ENCODE measurements around the gene DLGAP1.

DLGAP1 gene

DNA sequence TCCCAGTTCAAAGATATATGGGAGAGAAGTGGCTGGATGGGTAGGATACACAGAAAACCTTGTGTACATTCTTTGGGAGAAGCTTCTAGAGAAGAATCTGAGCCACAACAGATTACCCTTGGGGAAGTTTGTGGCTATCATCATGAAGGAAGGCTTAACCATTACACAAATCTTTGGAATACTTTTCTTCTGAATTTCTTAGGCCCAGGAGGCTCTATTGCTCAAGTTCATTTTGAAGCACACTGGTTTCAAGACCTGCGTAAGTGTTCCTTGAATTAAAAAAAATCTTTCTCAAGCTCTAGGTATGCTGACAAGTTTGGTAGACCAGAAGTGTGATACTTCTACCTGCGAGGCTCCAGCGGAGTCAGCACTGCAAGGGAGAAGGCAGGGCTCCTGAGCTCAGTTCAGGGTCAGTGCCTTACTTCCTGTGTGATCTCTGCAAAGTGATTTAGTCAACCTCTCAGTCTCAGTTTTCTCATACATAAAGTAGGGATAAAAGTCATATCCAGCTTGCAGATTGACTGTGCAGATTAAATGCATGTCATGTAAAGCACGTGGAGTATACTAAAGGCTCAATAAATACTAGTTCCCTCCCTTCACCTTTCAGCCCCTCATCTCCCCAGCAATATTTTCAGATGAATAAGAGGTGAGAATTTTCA lies 438.6 kb downstream of the DLGAP1 start:
- intact Hi-C loops (cut with micrococcal nuclease), result no loop called here
- H3K27ac Mint-ChIP-seq, result no peak overlapping the region

DNA sequence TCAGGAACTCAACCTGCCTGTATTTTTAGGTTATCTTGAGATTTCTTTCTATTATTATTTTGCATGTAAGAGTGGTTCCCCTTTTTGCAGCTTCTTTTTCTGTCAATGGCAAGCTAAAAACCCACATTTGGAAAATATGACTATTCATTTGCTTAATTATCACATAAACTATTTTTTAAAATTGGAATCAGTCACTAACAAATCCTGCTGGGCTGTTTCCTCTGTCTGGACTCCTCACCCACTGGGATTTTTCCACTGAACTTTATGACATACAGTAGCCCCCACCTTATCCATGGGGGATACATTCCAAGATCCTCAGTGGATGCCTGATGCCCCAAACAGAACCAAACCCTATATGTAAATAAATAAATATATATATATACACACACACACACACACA lies 447.3 kb downstream of the DLGAP1 start:
- peaks cover 8% of the 10 kb centered on the region for H3K27me3 Mint-ChIP-seq
- intact Hi-C loops (cut with micrococcal nuclease), result no loop called here
- H3K9me3 Mint-ChIP-seq, result no peaks in the 10 kb centered on the region
- H3K4me1 Mint-ChIP-seq (ENCODE audit: low read depth), result no peaks in the 10 kb centered on the region
- H3K4me3 Mint-ChIP-seq, result no peak overlapping the region
- no peak overlapping the region for H3K27ac Mint-ChIP-seq
- no peaks in the 10 kb centered on the region for H3K36me3 Mint-ChIP-seq (ENCODE audit: low read depth)

More for the DNA sequence above, 438.6 kb downstream of the DLGAP1 start:
- Mint-ChIP-seq H3K27me3 (peaks cover 1% of the 10 kb centered on the region), H3K4me1 (ENCODE audit: low read depth) (no peaks in the 10 kb centered on the region), H3K9me3 (no peaks in the 10 kb centered on the region), H3K4me3 (no peak overlapping the region), H3K36me3 (ENCODE audit: low read depth) (no peaks in the 10 kb centered on the region)

DNA sequence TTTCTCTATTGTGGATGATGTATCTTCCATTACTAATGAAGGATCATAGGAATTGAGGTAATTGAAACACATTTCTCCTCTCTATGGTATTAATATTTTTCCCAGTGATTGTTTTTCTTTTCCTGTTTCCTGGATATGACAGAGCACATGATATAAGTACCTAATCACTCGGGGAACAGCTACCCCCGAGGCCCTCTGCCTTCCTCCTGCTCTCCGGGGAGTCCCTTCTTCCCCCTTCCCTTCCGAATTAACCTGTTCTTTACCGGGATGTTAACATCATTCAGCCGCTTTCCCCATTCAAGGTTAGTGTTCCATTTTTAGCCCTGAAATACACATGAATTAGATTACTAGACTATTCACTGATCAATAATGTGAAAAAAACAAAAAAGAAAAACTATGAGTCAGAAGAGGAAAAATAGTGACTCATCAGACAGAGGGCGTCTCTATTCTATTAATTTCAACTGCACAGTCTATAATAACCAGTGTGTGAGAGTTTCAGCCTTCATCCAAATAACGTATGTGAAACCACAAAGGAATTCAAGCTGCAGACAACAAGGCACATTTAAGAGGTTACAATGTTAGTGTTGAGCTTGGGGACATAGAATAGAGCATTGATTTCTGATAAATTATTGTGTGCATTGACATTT lies 450.8 kb downstream of the DLGAP1 start:
- intact Hi-C loops (cut with micrococcal nuclease), result no loop called here
- H3K4me3 Mint-ChIP-seq, result no peak overlapping the region

GRCh38 chr18:3998698-3999333 lies 456.3 kb downstream of the DLGAP1 start:
- H3K27me3 Mint-ChIP-seq, result peaks cover 11% of the 10 kb centered on the region
- no peaks in the 10 kb centered on the region for H3K36me3 Mint-ChIP-seq (ENCODE audit: low read depth)
- intact Hi-C loops (cut with micrococcal nuclease), result loop anchor here (1.0 to 5.0 kb wide), 4 partner anchors 127 to 718 kb away; no protein-coding TSS in a partner anchor
- no peaks in the 10 kb centered on the region for H3K9me3 Mint-ChIP-seq
- H3K4me3 Mint-ChIP-seq, result no peak overlapping the region
- H3K4me1 Mint-ChIP-seq (ENCODE audit: low read depth), result no peaks in the 10 kb centered on the region
- H3K27ac Mint-ChIP-seq, result no peak overlapping the region

More for the DNA sequence above, 450.8 kb downstream of the DLGAP1 start:
- no peak overlapping the region for H3K27ac Mint-ChIP-seq
- H3K36me3 Mint-ChIP-seq (ENCODE audit: low read depth), result no peaks in the 10 kb centered on the region
- peaks cover 14% of the 10 kb centered on the region for H3K27me3 Mint-ChIP-seq
- no peaks in the 10 kb centered on the region for H3K9me3 Mint-ChIP-seq
- no peaks in the 10 kb centered on the region for H3K4me1 Mint-ChIP-seq (ENCODE audit: low read depth)

GRCh38 chr18:3995476-3996102 lies 459.5 kb downstream of the DLGAP1 start:
- H3K9me3 Mint-ChIP-seq, result no peaks in the 10 kb centered on the region
- intact Hi-C loops (cut with micrococcal nuclease), result loop anchor here (5.0 kb wide), 2 partner anchors 123 to 293 kb away; no protein-coding TSS in a partner anchor
- no peaks in the 10 kb centered on the region for H3K36me3 Mint-ChIP-seq (ENCODE audit: low read depth)
- H3K4me1 Mint-ChIP-seq (ENCODE audit: low read depth), result no peaks in the 10 kb centered on the region
- no peak overlapping the region for H3K27ac Mint-ChIP-seq
- H3K4me3 Mint-ChIP-seq, result no peak overlapping the region
- peaks cover 2% of the 10 kb centered on the region for H3K27me3 Mint-ChIP-seq

GRCh38 chr18:3993941-3994687 lies 461.0 kb downstream of the DLGAP1 start:
- Mint-ChIP-seq H3K27ac (no peak overlapping the region), H3K4me3 (no peak overlapping the region), H3K9me3 (no peaks in the 10 kb centered on the region), H3K27me3 (peaks cover 2% of the 10 kb centered on the region), H3K36me3 (ENCODE audit: low read depth) (no peaks in the 10 kb centered on the region), H3K4me1 (ENCODE audit: low read depth) (no peaks in the 10 kb centered on the region)
- intact Hi-C loops (cut with micrococcal nuclease), result no loop called here

DNA sequence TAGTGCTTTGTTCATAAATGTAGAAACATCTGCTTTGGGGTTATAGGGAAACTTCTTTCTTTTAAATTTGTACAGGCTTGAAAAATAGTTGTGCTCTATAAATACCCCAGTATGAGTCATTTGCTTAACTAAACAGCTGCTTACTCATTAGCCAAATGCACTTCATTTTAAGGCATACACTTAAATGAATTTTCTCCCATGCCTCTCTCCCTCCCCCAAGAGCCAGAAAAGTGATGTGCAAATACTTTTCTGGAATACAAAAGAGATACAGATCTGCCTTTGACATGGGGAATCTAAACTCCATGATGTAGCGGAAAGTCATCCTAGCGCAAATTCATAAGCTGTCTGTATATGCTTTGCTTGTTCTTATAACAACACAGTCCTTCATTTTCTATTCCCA lies 469.4 kb downstream of the DLGAP1 start:
- intact Hi-C loops (cut with micrococcal nuclease), result no loop called here
- Mint-ChIP-seq H3K4me1 (ENCODE audit: low read depth) (peaks cover 6% of the 10 kb centered on the region), H3K27ac (no peak overlapping the region), H3K36me3 (ENCODE audit: low read depth) (no peaks in the 10 kb centered on the region), H3K27me3 (peaks cover 4% of the 10 kb centered on the region), H3K4me3 (no peak overlapping the region), H3K9me3 (no peaks in the 10 kb centered on the region)

- no peaks in the 10 kb centered on the region for H3K36me3 Mint-ChIP-seq (ENCODE audit: low read depth)
Measured at GRCh38 chr18:3985020-3985419, 470.1 kb downstream of the DLGAP1 start.

GRCh38 chr18:3984163-3984757 lies 470.8 kb downstream of the DLGAP1 start:
- Mint-ChIP-seq H3K36me3 (ENCODE audit: low read depth) (no peaks in the 10 kb centered on the region), H3K27ac (no peak overlapping the region), H3K4me1 (ENCODE audit: low read depth) (peaks cover 6% of the 10 kb centered on the region), H3K4me3 (no peak overlapping the region), H3K27me3 (peaks cover 4% of the 10 kb centered on the region), H3K9me3 (peaks cover 6% of the 10 kb centered on the region)
- intact Hi-C loops (cut with micrococcal nuclease), result no loop called here

More at GRCh38 chr18:3985020-3985419, 470.1 kb downstream of the DLGAP1 start:
- intact Hi-C loops (cut with micrococcal nuclease), result no loop called here
- Mint-ChIP-seq H3K4me1 (ENCODE audit: low read depth) (peaks cover 6% of the 10 kb centered on the region), H3K27me3 (peaks cover 4% of the 10 kb centered on the region), H3K27ac (no peak overlapping the region), H3K9me3 (no peaks in the 10 kb centered on the region), H3K4me3 (no peak overlapping the region)

DNA sequence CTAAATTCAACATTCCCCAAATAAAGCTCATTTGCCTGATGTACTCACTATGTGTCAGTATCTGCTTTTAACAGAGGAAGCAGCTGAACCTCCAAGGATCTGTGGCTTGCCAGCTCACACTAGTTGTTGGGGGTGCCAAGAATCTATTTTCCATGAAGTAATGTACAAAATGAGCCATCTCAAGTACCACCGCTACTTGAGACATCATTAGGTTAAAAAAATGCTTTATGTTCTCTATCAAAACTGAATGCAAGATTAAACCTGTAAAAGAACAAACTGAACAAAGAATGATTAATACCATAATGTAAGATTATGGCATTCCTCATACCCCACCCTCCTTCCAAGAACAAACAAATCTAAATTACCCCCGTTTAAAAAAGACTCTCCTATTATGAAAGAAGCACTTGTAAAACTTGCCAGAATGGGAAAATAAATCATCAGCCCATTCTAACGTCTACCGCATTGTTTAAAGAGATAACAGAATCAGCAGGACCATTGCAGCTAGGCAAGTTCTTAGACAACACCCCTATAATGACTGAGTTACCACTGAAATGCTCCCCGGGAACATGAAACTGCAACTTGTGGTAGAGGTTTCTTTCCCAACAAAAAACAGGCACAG lies 471.6 kb downstream of the DLGAP1 start:
- Mint-ChIP-seq H3K4me3 (no peak overlapping the region), H3K36me3 (ENCODE audit: low read depth) (no peaks in the 10 kb centered on the region), H3K9me3 (peaks cover 14% of the 10 kb centered on the region), H3K27me3 (peaks cover 4% of the 10 kb centered on the region), H3K27ac (no peak overlapping the region), H3K4me1 (ENCODE audit: low read depth) (peaks cover 6% of the 10 kb centered on the region)
- intact Hi-C loops (cut with micrococcal nuclease), result no loop called here

GRCh38 chr18:3982541-3982940 lies 472.6 kb downstream of the DLGAP1 start:
- peaks cover 17% of the 10 kb centered on the region for H3K9me3 Mint-ChIP-seq
- H3K4me3 Mint-ChIP-seq, result no peak overlapping the region
- no peak overlapping the region for H3K27ac Mint-ChIP-seq
- no peaks in the 10 kb centered on the region for H3K36me3 Mint-ChIP-seq (ENCODE audit: low read depth)
- intact Hi-C loops (cut with micrococcal nuclease), result no loop called here
- H3K4me1 Mint-ChIP-seq (ENCODE audit: low read depth), result peaks cover 6% of the 10 kb centered on the region
- H3K27me3 Mint-ChIP-seq, result peaks cover 4% of the 10 kb centered on the region

GRCh38 chr18:3979024-3979423 lies 476.1 kb downstream of the DLGAP1 start:
- no peaks in the 10 kb centered on the region for H3K4me1 Mint-ChIP-seq (ENCODE audit: low read depth)
- no peaks in the 10 kb centered on the region for H3K36me3 Mint-ChIP-seq (ENCODE audit: low read depth)
- peaks cover 17% of the 10 kb centered on the region for H3K9me3 Mint-ChIP-seq
- H3K27ac Mint-ChIP-seq, result no peak overlapping the region
- intact Hi-C loops (cut with micrococcal nuclease), result no loop called here
- H3K27me3 Mint-ChIP-seq, result peaks cover 4% of the 10 kb centered on the region
- H3K4me3 Mint-ChIP-seq, result no peak overlapping the region

Data from dendritic cell treated with granulocyte-macrophage colony-stimulating factor and Interleukin-4, amounts not matched to agents 40 ng/mL and 50 ng/mL, for 4 days (primary cell).